ENCODE data around the gene RNASE7.
"Not testable (repeated sequence)": the region's sequence is repeated elsewhere in the genome, so short reads cannot be mapped to it uniquely, and the experiment has no call there.

DNA sequence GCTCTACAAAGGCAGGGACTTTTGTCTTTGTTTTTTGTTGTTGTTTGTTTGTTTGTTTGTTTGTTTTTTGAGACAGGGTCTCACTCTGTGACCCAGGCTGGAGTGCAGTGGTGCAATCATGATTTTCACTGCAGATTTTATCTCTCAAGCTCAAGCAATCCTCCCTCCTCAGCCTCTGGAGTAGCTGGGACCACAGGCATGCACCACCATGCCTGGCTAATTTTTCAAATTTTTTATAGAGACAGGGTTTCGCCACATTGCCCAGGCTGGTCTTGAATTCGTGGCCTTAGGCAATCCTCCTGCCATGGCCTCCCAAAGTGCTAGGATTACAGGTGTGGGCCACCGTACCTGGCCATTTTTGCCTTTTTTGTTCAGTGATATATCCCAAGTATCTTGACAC lies 1.2 kb upstream of the RNASE7 start:
- not testable (repeated sequence) for TF ChIP-seq EZH2phosphoT487 (IDR thresholded peaks at IDR 0.05; ENCODE audit: borderline replicate concordance, low read depth, low read length)
- TF ChIP-seq, protein P1, sequence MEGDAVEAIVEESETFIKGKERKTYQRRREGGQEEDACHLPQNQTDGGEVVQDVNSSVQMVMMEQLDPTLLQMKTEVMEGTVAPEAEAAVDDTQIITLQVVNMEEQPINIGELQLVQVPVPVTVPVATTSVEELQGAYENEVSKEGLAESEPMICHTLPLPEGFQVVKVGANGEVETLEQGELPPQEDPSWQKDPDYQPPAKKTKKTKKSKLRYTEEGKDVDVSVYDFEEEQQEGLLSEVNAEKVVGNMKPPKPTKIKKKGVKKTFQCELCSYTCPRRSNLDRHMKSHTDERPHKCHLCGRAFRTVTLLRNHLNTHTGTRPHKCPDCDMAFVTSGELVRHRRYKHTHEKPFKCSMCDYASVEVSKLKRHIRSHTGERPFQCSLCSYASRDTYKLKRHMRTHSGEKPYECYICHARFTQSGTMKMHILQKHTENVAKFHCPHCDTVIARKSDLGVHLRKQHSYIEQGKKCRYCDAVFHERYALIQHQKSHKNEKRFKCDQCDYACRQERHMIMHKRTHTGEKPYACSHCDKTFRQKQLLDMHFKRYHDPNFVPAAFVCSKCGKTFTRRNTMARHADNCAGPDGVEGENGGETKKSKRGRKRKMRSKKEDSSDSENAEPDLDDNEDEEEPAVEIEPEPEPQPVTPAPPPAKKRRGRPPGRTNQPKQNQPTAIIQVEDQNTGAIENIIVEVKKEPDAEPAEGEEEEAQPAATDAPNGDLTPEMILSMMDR (conservative IDR thresholded peaks at IDR 0.05; ENCODE audit: low read length): not testable (repeated sequence)

All from OCI-LY7 (cell line).